GM21515 (cell line): ENCODE results near the gene ZNF33B.
"Not testable (repeated sequence)": the region's sequence is repeated elsewhere in the genome, so short reads cannot be mapped to it uniquely, and the experiment has no call there.

Source experiments
- ATAC-seq: cut with Tn5 transposase; IDR thresholded peaks from one replicate; pipeline ENCODE4 v1.9.1; 2021; ENCODE audit not compliant: unreplicated experiment

The ZNF33B gene

DNA sequence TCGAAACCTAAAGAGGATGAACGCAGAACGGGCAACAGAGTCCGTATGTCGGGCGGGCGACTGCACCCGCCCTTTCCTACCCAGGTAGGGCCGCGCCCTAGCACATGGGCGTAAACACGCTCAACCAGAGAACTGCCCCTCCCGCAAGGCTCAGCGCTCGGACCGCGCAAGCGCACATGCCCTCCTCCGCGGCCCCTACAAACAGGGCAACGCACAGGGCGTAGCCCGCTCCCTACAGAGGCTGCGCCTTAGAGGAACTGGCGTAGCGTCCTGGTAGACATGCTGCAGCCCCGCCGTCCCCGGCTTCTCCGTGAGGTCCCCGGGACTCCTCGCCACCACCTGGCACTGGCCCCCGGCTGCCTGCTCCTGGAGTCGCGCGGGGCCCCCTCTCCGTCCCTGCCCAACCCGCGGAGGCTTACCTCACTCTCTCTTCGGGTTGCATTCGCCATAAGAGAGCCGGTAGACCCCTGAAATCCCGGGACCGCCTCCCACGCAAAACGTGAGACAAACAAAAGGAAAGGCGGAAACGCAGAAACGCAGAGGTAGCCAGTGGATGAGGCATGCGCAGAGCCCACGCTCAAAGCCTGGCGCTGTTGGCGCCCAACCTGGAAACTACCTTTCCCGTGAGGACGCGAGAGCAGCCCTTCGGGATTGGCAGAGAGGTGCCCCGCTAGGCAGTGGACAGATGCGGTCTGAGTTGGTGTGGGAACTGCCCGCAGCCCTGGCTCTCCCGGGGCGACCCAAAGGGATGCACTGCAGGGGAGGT, at the start of gene ZNF33B:
Gene ZNF33B, minus strand, starts transcription at position 516 of the 766 bp plus-strand sequence. CDS start 1,642 bp downstream, outside the sequence.
- peak; percentile 95 for ATAC-seq

- no peak for ATAC-seq
These were observed 46.1 kb upstream of the ZNF33B start for GRCh38 chr10:42684517-42684916.

DNA sequence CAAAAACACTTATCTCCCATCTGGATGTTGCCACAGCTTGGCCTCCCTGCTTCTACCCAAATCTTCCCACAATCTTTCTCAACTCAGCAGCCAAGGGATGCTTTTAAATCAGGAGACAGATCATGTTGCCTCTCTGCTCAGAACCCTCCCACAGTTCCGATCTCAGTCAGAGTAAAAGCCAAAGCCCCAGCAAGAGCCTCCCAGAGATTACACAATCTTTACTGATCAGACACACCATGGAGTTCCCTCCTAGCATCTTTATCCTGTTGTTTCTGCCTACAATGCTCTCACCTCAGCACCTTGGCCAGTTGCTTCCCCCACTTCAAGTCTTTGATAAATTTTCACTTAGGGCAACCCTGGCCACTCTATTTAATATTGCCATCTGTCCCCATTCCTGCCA, 41.9 kb upstream of the ZNF33B start:
- no peak for ATAC-seq

DNA sequence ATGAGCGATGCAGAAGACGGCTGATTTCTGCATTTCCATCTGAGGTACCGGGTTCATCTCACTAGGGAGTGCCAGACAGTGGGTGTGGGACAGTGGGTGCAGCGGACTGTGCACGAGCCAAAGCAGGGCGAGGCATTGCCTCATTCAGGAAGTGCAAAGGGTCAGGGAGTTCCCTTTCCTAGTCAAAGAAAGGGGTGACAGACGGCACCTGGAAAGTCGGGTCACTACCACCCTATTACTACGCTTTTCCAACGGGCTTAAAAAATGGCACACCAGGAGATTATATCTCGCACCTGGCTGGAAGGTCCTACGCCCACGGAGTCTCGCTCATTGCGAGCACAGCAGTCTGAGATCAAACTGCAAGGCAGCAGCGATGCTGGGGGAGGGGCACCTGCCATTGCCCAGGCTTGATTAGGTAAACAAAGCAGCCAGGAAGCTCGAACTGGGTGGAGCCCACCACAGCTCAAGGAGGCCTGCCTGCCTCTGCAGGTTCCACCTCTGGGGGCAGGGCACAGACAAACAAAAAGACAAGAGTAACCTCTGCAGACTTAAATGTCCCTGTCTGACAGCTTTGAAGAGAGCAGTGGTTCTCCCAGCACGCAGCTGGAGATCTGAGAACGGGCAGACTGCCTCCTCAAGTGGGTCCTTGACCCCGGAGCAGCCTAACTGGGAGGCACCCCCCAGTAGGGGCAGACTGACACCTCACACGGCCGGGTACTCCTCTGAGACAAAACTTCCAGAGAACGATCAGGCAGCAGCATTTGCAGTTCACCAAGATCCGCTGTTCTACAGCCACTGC, 27.0 kb upstream of the ZNF33B start:
- ATAC-seq: not testable (repeated sequence)

- ATAC-seq: no peak
These were observed 16.0 kb upstream of the ZNF33B start for GRCh38 chr10:42654419-42654818.

- no peak for ATAC-seq
These were observed 14.5 kb upstream of the ZNF33B start for GRCh38 chr10:42652858-42653257.

DNA sequence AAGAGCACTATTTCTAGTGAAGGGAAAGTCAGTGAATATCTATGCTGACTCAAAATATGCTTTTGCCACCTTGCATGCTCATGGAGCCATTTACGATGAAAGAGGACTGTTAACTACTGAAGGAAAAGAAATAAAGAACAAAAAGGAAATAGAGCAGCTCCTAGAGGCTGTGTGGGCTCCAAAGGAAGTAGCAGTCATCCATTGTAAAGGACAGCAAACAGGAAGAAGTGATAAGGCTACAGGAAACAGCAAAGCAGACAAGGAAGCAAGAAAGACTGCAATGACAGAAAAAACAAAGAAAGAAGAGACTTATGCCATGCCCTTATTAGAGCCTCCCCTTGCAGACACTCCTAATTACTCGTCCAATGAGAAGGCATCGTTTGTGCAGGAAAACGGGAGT, 12.0 kb upstream of the ZNF33B start:
- ATAC-seq: no peak

- no peak for ATAC-seq
These were observed 10.1 kb upstream of the ZNF33B start for GRCh38 chr10:42648512-42648911.

DNA sequence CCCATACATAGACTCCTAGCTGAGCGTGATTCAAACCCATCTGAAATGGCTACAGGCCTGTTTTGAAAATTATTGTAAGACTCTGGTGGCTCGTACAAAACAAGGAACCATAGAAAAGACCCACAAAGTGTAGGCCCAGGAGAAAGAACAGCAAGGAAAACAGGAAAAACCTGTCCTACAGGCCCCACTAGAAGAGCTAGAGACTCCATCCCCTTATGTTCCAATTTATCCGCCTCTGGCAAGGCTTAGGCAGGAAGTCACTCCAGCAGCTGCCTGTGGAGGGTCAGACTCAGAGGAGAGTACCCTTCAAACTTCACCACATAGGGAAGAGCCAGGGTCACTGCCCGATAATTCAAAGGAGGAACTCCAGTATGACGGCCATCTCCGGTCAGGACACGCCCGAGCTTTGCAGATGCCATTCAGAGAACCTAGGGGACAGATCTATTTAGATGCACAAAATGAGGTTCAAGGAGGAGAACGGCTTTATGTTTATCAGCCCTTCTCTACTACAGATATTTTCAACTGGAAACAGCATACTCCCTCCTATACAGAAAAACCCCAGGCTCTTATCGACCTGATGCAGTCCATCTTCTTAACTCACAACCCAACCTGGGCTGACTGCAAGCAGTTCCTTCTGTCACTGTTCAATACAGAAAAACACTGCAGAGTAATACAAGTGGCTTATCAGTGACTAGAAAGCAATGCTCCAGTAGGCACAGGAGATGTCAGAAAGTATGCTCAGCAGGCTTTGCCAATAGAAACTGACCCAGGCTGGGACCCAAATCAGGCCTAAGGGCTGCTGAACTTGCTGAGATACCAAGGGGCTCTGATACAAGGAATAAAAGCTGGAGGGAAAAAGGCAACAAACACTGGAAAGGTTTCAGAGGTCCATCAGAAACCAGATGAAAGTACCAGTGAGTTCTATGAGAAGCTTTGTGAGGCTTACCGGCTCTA, 8.6 kb upstream of the ZNF33B start:
- no peak for ATAC-seq

DNA sequence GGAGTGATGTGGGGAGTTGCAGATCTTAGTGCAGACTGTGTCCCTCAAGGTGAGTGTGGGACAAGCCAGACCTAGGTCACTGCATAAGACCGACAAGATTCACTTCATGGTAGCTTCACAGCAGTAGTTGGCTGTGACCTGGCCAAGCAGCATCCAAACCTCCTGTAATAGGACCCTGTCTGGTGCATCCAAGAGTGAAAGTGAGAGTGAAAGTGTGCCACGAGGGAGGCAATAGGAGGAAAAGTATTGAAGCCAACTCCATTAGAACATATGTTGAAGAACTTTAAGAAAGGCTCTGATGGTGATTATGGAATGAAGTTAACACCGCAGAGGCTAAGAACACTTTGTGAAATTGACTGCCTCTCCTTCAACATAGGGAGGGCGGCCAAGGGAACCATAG, 7.8 kb upstream of the ZNF33B start:
- ATAC-seq: no peak

DNA sequence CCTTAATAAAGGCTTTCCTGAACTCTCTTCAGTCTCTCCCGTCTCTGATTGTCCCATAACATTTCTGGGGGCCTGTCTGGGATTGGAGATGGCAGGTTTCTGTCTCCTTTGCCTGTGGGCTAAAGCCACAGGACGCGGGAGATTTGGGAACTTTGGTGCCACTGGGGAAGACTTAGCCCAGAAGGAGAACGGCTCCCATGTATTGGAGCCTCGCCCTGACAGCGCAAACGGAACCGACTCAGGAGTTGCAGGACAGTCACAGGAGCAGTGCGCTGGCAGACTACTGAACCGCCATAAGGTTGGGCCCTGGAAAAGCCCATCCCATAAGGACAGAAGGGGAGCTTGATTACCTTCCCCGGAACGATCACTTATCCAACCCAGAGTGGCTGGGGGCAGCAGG, 7.1 kb upstream of the ZNF33B start:
- ATAC-seq: no peak

- no peak for ATAC-seq
These were observed 6.7 kb upstream of the ZNF33B start for GRCh38 chr10:42645103-42645502.

- ATAC-seq: no peak
These were observed 2.4 kb upstream of the ZNF33B start for GRCh38 chr10:42640610-42641229.

DNA sequence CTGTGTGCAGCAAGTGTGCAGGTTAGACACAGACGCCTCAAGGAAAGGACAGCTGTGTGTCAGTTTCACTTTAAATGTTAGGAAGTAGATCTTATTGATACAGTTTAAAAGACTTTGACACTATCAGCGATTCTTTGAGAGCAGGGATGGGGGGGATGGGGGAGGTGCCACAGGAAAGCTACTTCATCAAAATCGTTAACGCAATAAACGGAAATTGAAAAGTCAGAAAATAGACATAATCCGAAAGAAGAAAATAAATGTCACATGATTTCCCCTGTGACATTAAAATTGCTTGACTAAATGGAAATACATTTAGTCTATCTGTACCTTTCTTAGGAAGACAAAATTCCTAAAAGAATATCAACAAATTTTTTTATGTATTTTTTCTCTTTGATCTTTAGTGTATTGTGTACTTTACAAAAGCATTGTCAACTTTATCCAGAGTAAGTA, 476 bp upstream of the ZNF33B start:
- ATAC-seq: no peak

DNA sequence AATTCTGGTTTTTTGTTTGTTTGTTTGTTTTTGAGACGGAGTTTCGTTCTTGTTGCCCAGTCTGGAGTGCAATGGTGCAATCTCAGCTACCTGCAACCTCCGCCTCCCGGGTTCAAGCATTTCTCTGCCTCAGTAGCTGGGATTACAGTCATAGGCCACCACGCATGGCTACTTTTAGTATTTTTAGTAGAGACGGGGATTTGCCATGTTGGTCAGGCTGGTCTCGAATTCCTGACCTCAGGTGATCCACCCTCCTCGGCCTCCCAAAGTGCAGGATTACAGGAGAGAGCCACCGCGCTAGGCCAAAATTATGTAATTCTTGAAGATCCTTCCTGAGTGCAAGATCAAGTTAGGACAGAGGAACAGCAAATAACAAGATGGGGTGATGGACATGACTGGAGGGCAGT, 719 bp downstream of the ZNF33B start:
- ATAC-seq: no peak

DNA sequence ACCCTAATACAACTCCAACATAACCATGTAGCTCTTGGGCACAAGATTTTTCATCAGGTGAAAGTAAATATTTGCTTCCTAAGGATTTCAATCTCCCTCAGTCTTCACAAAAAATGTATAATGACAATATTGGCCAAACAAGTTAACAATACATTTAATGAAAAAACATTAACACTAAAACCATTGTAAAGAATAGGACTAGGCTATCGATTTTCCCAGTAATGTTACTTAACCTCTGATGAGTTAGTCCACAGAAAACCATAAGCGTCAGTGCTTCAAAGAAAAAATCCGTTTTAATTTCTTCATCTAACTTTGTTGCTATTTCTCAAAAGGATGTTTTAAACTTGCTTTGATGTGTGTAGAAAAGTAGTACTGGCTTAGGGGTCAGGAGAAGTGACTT, 1.2 kb downstream of the ZNF33B start:
- no peak for ATAC-seq

DNA sequence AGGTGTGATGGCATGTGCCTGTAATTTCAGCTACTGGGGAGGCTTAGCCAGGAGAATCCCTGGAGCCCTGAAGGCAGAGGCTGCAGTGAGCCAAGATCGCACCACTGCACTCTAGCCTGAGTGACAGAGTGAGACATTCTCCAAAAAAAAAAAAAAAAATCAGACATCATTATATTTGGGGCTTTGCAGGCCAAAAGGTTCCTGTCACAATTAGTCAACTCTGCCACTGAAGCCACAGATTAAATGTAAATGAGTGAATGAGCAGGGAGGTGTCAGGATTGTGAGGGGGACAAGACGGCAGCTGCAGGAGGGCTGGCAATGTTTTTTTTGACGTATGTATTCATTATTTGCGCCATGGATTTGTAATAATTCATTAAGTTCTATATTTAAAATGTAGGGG, 3.3 kb downstream of the ZNF33B start:
- ATAC-seq: no peak

DNA sequence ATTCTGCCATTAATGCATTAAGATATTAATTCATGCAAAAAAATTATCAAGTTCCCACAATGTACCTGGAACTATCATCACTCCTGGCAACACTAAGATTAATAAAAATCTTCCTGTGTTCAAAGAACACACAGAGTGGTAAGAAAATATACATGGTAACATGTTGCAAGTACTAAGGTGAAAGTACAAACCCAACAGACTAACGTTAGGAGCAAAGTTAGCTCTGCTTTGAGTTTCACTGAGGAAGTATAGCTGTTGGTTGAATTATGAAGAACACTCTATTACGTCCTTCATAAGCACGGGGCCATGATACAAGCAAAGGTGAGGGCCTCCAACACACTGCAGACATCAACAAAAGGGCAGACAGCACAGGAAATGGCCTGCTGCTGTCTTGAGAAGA, 5.8 kb downstream of the ZNF33B start:
- ATAC-seq: no peak

DNA sequence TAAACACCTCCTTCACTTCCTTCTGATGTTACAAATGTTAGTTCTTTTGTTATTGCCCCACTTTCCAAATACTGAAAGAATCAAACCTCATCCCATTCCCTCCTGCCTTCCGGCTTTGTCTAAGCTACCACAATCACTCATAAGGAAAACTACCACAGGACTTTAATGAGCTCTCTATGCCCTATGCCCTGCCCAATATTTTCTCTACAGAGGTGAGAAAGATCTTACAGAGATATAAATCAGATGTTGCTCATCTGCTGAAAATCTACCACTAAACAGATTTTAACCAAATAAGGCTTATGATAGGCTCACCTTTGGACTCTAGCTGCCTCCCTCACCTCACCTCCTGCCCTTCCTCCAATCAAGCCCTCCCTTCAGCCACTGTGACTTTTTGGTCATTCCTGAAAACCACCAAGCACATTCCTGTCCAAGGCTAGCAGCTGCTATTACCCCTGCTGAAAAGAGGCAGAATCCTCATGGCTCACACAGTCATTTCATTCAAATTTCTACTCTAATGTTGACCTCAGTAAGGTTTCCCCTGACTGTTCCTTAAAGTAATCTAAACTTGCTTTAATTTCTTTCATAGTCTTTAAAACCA, 7.7 kb downstream of the ZNF33B start:
- ATAC-seq: no peak

GRCh38 chr10:42623929-42624328, 14.4 kb downstream of the ZNF33B start:
- no peak for ATAC-seq
